Measurements from ENCODE around the gene NCK1.

NCK1 gene

GRCh38 chr3:136908297-136908696 is 46.3 kb downstream of the NCK1 start:
- no peak for DNase-seq (ENCODE audit: low spot score)

DNA sequence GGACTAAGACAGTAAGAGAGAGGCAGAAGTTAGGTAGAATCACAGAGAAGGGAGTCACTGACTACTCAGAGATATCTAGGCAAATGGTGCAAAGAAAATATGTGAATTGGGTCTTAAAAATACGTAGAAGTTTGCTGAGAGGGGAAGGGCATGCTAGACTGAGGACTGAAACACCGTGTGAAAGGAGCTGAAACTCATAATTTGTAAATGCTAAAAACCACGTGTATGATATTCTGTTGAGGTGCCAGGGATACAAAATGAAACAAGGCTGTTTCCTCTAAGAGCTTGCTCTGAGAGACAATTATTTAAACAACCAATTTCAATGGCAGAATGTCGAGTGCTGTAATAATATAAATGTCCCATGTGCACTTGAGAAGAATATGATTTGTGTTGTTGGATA is 47.2 kb downstream of the NCK1 start:
- no peak for DNase-seq (ENCODE audit: low spot score)

DNA sequence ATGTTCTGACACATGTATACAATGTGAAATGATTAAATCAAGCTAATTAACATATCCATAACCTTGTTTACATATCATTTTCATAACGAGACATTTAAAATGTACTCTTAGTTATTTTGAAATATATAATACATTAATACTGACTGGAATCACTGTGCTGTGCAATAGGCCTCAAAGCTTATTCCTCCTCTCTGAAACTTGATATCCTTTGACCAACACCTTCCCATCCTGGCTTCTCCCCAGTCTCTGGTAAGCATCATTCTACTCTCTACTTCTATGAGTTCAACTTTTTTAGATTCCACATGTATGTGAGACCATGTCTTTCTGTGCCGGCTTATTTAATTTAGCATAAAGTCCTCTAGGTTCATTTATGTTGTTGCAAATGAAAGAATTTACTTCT is 48.7 kb downstream of the NCK1 start:
- DNase-seq (ENCODE audit: low spot score), result no peak

DNA sequence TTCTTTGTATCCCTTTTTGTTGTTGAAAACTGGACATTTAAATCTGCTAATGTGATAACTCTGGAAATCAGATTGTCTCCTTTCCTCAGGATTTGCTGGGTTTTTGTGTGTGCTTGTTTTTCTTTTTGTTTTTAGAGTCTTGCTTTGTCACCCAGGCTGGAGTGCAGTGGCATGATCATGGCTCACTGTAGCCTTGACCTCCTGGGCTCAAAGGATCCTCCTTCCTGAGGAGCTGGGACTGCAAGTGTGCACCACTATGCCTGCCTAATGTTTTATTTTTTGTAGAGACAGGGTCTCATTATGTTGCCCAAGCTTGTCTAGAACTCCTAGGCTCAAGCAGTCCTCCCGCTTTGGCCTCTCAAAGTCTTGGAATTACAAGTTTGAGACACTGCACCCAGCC is 51.2 kb downstream of the NCK1 start:
- DNase-seq (ENCODE audit: low spot score), result no peak

GRCh38 chr3:136914739-136915138 is 52.7 kb downstream of the NCK1 start:
- DNase-seq (ENCODE audit: low spot score), result no peak

DNA sequence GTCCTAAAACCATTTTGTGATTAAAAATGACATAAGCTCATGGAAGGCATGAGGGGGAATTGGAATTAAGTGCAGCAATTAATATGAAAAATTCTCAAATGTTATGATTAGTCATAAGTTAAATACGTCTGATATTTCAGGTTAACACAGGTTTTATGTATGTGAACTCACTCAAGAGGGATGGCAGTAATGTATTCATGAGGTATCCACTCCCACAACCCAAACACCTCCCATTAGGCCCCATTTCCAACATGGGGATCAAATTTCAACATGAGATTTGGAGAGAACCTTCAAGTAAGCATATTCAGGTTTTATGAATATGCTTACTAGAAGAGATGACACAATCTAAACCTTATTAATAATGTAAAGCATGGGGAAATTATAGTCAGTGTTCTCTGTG is 54.2 kb downstream of the NCK1 start:
- no peak for DNase-seq (ENCODE audit: low spot score)

- DNase-seq (ENCODE audit: low spot score), result no peak
Measured at GRCh38 chr3:136919799-136920580, 58.0 kb downstream of the NCK1 start.

- DNase-seq (ENCODE audit: low spot score), result no peak
Measured at GRCh38 chr3:136920904-136921611, 59.0 kb downstream of the NCK1 start.

- no peak for DNase-seq (ENCODE audit: low spot score)
Measured at GRCh38 chr3:136925425-136926190, 63.6 kb downstream of the NCK1 start.

GRCh38 chr3:136928240-136928639 is 66.2 kb downstream of the NCK1 start:
- no peak for DNase-seq (ENCODE audit: low spot score)

GRCh38 chr3:136929977-136930670 is 68.1 kb downstream of the NCK1 start:
- no peak for DNase-seq (ENCODE audit: low spot score)

- DNase-seq (ENCODE audit: low spot score), result no peak
Measured at GRCh38 chr3:136931606-136932005, 69.6 kb downstream of the NCK1 start.

DNA sequence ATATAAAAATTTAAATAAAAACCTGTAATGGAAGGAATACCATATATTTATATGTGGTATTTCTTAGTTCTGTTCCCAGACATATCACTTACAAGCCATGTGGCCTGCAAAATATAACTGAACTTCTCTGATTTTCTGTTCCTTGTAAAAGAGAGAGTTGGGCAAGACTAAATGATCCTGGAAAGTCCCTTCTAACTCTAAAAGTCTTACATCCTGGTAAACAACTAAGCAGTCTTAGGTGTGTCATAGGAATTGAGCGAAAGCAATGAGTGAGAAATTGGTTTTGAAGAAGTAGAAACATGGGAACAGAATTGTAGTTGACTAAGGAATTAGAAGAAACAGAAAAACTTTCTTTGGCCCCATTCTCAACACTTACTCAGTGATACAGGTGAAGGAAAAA is 70.5 kb downstream of the NCK1 start:
- DNase-seq (ENCODE audit: low spot score), result no peak

DNA sequence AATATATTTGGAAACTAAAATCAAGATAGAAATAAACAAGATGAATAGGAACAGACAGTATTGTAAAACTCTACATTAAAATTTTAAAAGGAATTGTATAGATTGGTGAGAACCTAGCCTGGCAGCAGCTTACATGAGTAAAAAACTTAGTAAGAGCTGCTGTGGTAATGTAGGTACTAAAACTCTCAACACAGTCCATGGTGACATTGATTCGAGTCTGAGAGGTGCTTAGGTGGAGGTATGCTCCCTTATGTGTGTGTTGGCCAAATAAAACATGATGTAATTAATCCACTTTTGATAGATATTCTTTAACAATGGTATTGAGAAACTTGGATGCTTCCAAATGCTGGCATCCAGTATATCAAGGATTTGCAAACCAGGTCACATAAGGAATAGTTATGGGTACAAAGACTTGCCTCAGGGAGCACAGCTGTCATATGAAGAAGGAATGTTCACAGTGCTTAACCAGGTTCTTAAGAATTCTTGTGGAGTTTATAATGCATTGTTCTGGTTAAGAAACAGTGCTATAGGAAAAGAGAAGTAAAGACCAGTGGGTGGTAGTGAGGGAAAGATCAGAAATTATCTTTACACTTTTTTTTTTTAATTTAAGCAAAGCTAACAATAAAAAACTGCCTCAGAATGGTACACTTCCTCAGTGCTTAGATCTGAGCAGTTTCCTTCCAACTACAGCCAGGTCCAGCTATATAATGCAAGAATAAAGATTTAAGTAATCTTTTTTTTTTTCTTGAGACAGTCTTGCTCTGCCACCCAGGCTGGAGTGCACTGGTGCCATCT is 71.2 kb downstream of the NCK1 start:
- DNase-seq (ENCODE audit: low spot score), result no peak

DNA sequence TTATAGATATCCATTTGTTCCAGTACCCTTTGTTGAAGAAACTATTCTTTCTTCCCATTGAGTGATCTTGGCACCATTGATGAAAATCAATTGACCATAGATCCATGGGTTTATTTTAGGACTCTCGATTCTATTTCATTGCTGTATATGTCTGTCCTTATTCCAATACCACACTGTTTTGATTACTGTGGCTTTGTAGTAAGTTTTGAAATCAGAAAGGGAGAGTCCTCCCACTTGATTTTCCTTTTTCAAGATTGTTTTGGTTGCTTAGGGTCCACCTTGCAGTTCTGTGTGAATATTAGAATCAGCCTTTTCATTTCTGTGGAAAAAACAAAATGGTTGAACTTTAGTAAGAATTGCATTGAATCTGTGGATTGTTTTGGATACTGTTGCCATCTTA is 75.2 kb downstream of the NCK1 start:
- no peak for DNase-seq (ENCODE audit: low spot score)

GRCh38 chr3:136937851-136938250 is 75.8 kb downstream of the NCK1 start:
- DNase-seq (ENCODE audit: low spot score), result no peak

DNA sequence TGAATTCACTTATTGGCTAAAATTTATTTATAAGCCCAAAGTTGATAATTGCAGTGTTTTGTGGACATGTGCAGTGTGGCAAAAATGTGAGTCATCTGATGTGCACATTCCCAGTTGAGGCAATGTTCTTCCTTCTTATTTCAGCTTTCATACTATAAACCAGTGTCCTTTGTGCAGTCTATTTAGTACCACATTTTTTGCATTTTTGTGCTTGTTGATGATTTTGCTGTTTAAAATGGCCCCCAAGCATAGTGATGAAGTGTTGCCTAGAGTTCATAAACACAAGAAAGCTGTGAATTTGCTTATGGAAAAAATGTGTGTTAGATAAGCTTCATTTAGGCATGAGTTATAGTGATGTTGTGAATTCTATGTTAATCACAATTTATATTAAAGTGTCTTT is 76.3 kb downstream of the NCK1 start:
- no peak for DNase-seq (ENCODE audit: low spot score)

- DNase-seq (ENCODE audit: low spot score), result no peak
Measured at GRCh38 chr3:136939489-136939888, 77.5 kb downstream of the NCK1 start.

- DNase-seq (ENCODE audit: low spot score), result no peak
Measured at GRCh38 chr3:136942803-136943202, 80.8 kb downstream of the NCK1 start.

DNA sequence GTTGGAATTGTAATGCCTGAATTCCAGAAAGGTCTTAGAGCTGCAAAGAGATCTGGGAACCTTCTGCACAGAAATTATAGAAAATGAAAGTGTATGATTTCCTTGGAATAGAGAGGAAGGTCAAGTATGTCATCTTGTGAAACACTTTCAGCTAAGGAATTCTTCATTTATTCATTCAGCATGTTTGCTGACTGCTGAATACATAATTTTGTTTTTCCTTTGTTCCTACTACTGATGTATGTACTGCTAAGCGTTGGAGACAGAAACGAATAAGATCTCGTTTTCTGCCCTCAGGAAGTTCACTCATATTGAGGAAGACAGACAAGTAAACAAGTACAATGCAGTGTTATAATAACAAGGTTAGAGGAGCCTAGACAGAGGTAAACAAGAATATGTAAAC is 81.4 kb downstream of the NCK1 start:
- DNase-seq (ENCODE audit: low spot score), result no peak

DNA sequence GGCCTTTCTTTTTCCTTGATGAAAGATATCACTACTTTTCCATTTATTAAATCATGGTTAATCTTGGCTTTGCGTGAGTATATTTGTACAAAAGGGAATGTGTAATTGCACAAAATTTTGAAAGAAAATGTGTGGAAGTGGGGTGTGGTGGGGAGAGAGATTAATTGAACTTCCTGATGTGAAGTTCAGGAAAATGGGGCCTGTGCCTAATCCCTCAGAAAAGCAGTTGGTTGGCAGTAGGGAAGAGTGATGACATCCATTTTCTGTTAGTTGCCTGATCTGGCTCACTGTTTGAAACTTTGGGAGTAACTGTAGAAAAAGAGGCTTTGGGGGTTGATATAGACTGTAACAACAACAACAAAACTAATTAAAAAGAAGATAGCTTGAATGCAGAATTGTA is 85.0 kb downstream of the NCK1 start:
- DNase-seq (ENCODE audit: low spot score), result no peak

DNA sequence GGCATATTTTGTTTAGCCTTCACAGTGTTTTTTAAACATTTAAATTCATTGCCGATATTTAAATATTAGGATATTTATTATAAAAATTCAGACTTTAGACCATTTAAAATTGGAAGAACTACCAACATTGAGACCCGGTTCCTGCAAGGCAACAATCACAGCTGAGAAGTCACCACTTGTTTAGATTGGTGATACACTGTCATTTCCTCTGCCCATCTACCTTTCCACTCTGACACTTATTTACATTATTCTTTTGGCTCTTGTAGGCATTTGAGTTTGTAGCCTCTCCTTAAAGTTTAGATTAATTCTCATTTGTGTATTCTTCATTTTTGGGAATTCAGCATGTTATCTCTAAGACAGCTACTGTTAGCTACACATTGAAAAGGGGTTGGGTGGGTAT is 85.5 kb downstream of the NCK1 start:
- DNase-seq (ENCODE audit: low spot score), result no peak
